GM21619 (cell line): ENCODE data around the gene PPP4R2.

Source experiments
- ATAC-seq: cut with Tn5 transposase; IDR thresholded peaks from one replicate; pipeline ENCODE4 v1.9.1; 2021; ENCODE audit not compliant: unreplicated experiment

The PPP4R2 gene

GRCh38 chr3:73068419-73068818 is 71.8 kb downstream of the PPP4R2 start:
- no peak for ATAC-seq

- ATAC-seq: no peak
Observed at GRCh38 chr3:73069187-73069586, 72.6 kb downstream of the PPP4R2 start.

GRCh38 chr3:73069775-73070444 is 73.3 kb downstream of the PPP4R2 start:
- ATAC-seq: no peak

GRCh38 chr3:73070675-73071575 is 74.3 kb downstream of the PPP4R2 start:
- no peak for ATAC-seq

- no peak for ATAC-seq
Observed at GRCh38 chr3:73071952-73072351, 75.3 kb downstream of the PPP4R2 start.

GRCh38 chr3:73072634-73073033 is 76.0 kb downstream of the PPP4R2 start:
- ATAC-seq: no peak

GRCh38 chr3:73073091-73073707 is 76.6 kb downstream of the PPP4R2 start:
- ATAC-seq: no peak

- ATAC-seq: no peak
Observed at GRCh38 chr3:73074781-73075180, 78.2 kb downstream of the PPP4R2 start.

GRCh38 chr3:73080216-73080966 is 83.8 kb downstream of the PPP4R2 start:
- no peak for ATAC-seq

GRCh38 chr3:73081140-73081539 is 84.5 kb downstream of the PPP4R2 start:
- ATAC-seq: no peak

- ATAC-seq: no peak
Observed at GRCh38 chr3:73084170-73084569, 87.6 kb downstream of the PPP4R2 start.

GRCh38 chr3:73086071-73086494 is 89.5 kb downstream of the PPP4R2 start:
- no peak for ATAC-seq

GRCh38 chr3:73094129-73094528 is 97.5 kb downstream of the PPP4R2 start:
- no peak for ATAC-seq

GRCh38 chr3:73094951-73095350 is 98.3 kb downstream of the PPP4R2 start:
- ATAC-seq: no peak

- no peak for ATAC-seq
Observed at GRCh38 chr3:73096169-73096568, 99.6 kb downstream of the PPP4R2 start.

GRCh38 chr3:73098026-73098425 is 101.4 kb downstream of the PPP4R2 start:
- ATAC-seq: no peak

GRCh38 chr3:73098873-73099272 is 102.3 kb downstream of the PPP4R2 start:
- no peak for ATAC-seq

- ATAC-seq: peak; percentile 87
Observed at GRCh38 chr3:73100741-73101559, 104.3 kb downstream of the PPP4R2 start.

- ATAC-seq: no peak
Observed at GRCh38 chr3:73101881-73102280, 105.3 kb downstream of the PPP4R2 start.

- ATAC-seq: no peak
Observed at GRCh38 chr3:73107215-73107614, 110.6 kb downstream of the PPP4R2 start.
